GM18867 (cell line): Measurements from ENCODE around the gene NOTO.
A peak's percentile ranks its signal among the peaks of the same experiment; 100 is the strongest.
"Not testable (repeated sequence)": the region's sequence is repeated elsewhere in the genome, so short reads cannot be mapped to it uniquely, and the experiment has no call there.

Experiments used
- ATAC-seq: cut with Tn5 transposase; IDR thresholded peaks from one replicate; pipeline ENCODE4 v1.9.1; 2021; ENCODE audit warnings: mild to moderate bottlenecking, moderate library complexity; ENCODE audit not compliant: unreplicated experiment

Gene NOTO, protein sequence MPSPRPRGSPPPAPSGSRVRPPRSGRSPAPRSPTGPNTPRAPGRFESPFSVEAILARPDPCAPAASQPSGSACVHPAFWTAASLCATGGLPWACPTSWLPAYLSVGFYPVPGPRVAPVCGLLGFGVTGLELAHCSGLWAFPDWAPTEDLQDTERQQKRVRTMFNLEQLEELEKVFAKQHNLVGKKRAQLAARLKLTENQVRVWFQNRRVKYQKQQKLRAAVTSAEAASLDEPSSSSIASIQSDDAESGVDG

DNA sequence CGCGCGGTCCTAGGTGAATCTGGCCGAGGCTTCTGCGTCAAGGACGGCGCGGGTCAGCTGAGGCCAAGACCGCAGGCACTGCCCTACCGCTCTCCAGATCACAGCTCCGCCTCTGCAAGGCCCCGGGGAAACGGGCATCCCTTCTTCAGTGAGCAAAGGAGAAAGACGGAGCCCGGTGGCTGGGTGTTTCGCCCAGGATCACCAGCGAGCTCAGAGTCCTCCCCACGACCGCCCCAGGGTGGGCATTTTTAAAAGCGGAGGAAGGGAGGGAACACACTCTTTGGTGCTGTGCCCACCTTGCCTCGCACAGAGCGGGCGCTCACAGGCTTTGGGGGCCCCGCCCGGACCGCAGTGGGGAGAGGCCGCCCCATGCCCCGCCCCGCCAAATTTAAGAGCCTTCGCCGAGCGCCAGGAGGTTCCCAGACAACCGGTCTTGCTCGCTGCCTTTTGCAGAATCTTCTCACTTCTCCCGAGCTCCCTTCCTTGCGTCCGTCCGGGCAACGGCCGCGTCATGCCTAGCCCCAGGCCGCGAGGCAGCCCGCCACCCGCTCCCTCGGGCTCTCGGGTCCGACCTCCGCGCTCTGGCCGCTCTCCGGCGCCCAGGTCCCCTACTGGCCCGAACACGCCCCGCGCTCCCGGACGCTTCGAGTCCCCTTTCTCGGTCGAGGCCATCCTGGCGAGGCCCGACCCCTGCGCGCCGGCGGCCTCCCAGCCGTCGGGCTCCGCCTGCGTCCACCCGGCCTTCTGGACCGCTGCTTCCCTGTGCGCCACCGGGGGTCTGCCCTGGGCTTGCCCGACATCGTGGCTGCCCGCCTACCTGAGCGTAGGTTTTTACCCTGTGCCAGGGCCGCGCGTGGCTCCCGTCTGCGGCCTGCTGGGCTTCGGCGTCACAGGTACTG is at the start of gene NOTO:
TSS of gene NOTO (plus strand) at position 419 of the 899 bp plus-strand sequence. CDS start at position 512, 93 bp downstream.
- no peak for ATAC-seq

DNA sequence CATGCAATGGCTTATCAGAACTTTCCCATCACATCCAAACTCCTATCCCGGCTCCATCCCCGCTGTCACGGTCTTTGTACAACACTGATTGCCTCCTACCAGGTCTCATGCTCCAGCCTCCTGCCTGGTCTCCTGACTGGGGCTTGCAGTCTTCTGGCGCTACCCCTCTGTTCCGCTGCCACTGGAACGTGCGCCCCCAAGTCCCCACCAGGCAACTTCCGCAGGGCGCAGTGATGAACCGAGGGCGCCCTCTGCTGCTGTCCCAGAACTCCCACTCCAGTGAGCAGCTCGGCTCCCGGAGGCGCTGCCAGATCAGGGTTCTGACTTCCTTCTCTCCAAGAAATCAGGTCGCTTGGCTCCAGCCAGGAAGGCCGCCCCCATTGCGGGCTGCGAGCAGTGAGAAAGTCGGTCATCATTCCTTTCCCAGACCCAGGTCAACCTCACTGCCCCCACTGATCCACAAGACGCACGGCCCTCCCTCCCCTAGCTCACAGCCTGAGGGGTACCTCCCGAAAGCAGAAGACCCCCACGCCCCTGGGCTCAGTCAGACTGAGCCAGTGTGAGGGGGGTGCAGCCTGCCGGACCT is 45.7 kb upstream of the NOTO start:
- ATAC-seq = no peak

DNA sequence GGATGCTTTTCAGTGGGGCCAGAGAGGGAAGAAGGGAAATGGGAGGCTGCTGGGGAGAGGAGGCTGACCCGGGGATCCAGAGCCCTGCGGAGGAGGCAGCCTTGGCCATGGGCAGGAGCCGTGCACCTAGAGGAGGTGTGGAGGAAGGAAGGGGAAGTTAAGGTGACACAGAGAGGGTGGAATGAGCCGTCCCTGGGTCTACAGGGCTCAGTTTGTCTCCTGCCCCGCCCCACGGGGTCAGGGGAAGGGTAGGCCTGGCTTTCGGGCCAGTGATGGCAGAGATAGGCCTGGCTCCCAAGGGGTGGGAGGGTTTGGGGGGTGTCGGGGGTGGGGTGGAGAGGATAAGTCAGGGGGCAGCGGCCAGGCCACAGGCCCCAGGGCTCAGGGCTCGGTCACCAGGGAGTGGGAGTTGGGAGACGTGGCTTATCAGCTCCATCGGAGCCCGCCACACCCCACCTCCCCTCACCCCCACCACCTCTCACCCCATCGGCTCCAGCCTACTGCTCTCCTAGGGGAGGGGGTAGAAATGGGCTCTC is 39.5 kb upstream of the NOTO start:
- no peak for ATAC-seq

DNA sequence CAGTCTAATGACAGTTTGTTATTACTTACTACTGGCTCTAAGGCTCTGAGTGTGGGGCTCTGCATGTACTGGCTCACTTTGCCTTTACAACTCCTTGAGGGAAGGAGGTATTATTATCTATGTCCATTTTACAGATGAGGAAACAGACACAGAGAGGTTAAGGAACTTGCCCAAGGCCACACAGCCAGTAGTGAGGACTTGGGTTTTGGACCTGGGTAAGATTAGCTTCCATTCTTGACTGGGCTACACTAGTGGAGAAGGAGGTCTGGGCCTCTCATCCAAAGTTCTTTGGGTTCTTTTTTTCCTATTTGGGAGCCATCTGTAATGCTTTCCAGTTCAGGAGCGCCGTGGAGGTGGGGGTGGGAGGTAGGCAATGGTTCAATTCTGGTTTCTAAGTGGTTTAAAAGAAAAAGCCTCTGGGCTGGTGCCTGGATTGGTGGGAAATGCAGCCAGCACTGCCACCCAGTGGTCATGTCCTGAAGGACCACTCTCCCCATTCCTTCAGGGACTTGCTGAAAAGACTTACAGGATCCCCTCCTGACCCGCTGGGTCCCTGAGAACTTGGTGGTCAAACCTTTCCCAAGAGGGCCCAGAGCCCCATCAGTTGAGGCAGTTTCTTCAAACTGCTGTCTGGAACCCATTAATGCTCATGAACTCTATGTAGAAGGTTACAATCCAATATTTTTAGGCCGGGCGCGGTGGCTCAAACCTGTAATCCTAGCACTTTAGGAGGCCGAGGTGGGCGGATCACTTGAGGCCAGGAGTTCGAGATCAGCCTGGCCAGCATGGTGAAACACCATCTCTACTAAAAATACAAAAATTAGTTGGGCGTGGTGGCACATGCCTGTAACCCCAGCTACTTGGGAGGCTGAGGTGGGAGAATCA is 38.6 kb upstream of the NOTO start:
- ATAC-seq = peak; percentile 85

DNA sequence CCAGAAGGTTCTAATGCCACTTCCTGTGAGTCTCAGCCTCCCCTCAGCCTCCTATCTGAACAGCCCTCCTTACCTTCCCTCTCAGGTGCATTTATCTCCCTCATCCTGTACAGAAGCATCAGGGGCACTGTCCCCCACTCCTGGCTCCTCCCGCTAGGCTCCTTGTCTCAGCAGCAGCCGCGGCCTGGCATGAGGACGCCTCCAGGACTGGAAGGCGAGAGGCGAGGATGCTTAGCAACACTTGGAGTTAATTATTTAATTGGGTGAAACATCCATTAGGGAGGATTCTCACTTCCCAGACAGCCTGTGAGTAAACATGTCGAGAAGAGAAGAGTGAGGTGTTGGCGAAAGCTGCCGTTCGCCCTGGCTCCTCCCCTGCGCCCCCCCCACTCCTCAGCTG is 36.4 kb upstream of the NOTO start:
- not testable (repeated sequence) for ATAC-seq

DNA sequence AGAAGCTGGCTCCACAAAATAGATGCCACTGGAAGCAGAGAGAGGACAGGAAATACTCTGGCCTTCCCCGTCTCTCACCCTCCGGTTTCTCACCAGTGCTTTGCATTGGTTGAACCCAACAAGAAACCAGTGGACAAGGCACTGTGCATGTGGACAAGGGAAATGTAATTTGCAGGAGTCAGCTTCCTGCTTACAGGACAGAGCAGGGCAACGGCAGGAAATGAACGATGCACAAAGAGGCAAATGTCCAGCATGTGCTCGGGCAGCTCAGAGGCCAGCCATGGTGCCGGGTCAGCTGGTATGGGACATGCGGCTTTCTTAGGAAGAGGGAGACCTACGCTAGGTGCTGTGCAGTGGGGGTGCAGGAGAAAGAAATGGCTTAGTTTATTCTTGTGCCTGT is 35.6 kb upstream of the NOTO start:
- not testable (repeated sequence) for ATAC-seq

DNA sequence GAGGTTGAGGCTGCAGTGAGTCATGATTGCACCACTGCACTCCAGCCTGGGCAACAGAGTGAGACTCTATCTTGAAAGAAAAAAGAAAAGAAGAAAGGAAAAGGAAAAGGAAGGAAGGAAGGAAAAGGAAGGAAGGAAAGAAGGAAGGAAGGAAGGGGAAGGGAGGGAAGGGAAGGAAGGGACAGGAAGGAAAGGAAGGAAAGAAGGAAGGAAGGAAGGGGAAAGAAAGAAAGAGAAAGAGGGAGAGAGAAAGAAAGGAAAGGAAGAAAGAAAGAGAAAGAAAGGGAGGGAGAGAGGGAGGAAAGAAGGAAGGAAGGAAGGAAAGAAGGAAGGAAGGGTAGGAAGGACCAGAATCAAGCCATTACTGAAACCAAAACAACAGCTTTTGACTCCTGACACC is 34.0 kb upstream of the NOTO start:
- not testable (repeated sequence) for ATAC-seq

DNA sequence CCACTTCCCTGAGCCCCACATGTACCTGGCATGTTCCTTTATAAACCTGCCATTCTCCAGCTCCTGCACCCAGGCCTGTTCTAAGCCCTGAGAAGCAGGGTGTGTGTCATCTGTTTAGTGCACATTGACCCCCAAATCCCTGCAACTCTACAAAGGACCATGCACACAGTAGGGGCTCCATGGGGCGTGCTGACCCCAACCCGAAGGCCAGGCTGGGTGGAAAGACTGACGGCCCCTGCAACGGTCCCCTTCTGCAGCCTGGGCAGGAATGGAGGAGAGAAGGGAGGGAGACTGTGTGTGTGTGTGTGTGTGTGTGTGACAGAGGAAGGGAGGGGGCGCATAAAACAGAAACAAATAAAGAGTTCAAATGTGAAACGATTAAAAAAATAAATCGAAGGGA is 32.0 kb upstream of the NOTO start:
- ATAC-seq = not testable (repeated sequence)

DNA sequence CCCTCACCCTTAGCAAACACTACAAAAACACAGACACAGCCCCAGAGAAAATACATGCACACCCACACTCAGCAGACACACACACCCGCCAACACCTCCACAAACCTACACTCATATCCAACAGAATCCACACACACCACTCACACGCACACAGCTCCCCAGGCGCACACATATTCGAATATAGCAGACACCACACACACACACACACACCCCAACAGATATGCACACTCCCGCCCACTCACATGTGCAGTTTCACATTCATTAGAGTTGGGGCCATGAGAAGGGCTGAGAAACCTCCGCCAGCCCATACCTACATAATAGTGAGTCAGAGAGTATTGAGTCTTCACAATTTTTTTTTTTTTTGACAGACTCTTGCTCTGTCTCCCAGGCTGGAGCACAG is 29.4 kb upstream of the NOTO start:
- peak; percentile 52 for ATAC-seq

DNA sequence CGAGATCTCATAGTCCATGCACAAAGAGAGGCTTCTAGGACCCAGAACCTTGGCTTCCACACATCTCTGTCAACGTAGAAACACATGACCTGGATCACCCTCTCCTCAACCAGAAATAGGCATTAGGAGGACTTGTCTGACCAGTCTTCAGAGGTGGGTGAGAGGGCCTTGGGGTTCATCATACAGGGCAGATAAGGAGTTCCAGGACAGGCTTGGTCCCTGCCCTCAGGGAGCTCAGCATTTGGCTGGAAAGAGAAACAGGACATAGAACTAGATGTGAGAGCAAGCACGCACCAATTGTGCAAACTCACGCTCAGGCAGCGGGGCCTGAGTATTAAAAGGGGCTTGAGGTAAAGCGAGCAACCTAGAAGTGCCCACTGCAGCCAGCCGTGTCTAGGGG is 28.6 kb upstream of the NOTO start:
- no peak for ATAC-seq

DNA sequence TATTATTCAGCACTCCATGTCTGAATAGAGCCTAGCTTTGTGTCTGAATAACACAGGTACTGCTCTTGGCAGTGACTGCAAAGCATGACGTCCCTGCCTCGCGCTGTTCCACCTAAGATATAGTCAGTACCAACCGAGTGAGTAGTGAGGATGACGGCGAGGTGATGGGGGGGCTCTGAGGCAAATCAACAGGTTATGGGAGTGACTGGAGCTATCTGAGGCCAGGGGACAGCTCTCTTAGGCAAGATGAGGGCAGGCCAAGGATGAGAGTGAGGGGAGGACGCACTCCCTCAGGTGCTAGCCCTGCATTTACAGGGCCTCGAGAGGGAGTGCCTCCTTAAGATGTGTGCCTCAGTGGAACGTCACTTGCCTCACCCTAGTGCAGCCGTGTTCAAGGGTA is 28.1 kb upstream of the NOTO start:
- no peak for ATAC-seq

DNA sequence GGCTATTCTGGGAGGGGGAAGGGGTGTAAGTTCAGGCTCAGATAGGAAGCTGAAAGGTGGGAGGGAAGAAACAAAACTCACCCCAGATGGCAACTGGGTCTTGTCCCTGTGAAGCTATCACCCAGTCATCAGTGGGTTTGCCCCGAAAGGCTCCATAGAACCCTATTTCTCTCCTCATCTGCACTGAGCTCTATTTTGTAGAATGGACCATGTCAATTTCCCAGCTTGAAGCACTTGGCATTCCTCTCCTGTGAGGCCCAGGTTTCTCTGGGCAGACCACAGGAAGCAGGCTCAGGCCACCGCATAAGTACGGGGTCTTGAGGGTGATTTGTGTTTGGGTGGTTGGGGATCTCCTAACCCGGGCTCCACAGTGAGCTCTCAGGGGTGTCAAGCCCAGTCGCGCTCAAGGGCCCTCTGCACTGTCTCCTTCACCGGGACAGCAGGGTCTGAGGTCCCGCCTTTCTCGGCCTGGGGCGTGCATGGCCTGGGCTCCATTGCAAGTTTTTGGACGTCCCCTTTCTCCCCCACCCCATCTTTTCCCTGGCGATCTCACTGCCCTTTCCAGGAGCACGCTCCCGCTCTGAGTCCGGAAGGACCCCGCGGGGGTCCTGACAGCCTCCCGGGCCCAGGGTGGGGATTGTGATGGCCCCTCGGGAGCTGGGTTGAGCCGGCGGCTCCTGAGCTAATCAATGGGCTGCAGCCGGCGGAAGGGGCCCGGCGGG is 27.3 kb upstream of the NOTO start:
- no peak for ATAC-seq

DNA sequence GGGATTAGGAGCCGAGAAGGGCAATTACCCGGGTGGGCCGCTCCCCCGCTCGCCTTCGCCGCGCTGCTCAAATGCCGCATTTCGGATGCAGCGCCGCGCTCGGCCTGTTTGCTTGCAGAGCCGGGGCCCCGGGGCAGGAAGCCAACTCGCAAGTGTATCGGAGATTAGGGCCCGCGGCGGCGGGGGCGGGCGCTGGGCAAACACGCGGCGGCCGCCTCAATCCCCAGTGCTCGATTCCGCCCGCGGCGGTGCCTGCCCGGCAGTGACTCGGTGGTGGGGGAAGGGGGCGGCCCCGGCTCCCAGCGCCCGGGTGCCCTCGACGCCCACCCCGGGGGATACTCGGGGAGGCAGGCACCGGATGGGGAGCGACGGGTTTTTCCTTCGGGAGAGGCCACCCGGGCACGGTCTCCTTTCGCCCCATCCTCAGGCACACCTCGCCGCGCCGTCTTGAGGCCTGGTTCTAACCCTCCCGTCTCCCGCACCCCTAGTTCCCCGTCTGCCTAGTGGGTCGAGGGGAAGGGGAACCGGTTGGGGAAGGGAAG is 26.6 kb upstream of the NOTO start:
- ATAC-seq = no peak

DNA sequence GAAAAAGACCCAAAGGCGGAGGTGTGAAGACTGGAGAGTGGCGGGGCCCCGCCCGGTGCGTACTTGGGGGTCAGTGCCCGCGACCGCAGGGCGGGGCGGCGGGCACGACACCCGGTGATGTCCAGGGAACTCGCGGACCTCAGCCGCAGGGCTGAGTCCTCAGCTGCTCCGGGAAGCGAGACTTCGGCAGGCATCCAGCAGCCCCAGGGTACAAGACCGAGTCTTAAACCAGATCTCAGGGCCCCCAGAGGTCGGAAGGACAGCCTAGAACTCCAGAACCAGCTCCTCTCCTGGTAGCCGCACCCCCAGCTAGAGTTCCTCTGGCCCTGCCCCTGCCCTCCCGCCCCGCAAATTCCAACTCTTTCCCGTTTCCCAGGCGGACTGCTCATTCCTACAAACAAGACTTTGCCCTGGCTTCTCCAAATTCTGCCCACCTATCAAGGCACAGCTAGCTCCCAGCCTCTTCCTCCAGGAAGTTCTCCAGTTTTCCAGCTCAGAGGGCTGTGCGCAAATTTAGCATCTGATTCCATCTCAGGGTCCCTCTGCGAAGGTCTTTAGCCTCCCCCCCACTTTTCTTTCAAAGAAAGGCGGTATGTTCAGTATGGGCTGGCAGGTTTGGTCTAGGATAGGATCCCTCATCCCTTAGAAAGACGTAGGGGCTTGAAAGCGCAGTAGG is 26.0 kb upstream of the NOTO start:
- ATAC-seq = no peak

DNA sequence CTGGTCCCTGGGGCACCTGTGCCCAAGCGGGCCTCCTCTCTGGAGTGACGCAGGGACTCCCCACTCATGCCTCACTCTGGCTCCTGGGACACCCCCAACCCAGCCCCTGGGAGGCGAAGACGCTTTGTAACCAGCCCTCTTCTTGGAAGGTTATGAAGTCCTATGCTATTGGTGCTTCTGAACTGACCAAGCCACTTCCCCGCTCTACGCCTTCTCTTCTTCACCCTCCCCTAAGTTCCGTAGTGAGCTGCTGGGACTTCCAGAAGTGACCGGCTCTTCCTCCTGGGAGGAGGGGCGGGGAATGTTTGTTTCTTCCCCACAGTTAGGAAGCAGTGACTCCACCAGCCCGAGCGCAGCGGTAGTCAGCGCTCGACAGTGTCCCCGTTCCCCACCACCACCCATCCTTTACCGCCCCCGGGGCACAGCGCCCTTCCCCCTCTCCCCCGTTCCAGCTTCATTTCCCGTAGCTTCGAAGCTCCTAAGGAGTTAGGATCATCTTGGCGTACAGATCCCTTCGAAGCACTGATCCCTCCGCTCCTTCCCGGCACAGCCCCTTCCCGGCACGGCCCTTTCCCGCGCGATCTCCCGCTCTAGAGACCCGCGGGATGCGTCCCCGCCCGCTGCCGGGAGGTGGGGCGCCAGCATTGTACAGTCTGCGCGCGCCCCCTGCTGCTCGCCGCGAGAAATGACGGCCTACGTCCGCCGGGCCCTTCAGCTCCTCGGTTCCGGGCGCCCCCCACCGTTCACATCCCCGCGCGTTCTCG is 25.3 kb upstream of the NOTO start:
- peak; percentile 86 for ATAC-seq

DNA sequence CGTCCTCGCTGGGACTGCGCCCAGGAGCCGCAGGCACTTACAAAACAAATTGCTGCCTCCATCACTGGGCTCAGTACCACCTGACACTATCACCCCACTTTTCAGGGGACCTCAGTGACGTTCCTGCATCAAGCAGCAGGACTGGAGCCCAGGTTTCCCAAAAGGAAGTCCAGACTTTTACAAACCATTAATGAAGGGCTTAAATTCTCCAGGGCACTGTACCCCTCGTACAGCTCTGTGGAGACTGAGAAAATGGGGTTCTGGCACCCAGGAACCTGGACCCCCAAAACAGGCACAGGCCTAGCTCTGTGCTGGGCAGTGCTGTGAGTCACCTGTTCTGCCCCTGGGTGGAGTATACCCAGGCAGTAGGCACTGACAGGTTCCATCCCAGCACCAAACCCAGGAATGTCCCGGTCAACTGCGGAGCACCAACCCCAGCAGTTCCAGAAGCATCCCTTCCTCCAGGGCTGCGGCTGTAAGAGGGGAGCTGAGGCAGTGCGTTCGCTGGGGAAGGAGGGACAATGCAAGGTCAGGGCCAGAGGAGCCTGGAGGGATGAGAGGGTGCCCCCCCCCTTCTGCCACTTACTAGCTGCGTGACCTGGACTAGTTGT is 24.6 kb upstream of the NOTO start:
- ATAC-seq = no peak

DNA sequence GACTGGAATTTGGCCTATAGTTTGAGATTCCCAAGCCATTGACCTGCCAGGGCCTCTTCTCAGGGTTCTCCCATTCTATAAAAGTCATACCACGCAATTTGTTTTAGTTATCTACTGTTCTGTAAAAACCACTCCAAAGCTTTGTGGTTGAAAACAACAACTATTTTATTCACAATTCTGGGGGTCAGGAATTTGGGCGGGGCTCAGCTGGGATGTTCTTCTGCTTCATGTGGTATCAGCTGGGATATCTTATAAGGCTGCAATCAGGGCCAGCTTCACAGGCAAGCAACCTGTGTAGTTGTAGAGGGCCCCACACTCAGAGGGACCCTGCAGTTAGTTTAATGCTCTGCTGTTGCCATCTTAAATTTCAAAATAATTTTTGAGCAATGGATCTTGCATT is 16.4 kb upstream of the NOTO start:
- ATAC-seq = no peak

DNA sequence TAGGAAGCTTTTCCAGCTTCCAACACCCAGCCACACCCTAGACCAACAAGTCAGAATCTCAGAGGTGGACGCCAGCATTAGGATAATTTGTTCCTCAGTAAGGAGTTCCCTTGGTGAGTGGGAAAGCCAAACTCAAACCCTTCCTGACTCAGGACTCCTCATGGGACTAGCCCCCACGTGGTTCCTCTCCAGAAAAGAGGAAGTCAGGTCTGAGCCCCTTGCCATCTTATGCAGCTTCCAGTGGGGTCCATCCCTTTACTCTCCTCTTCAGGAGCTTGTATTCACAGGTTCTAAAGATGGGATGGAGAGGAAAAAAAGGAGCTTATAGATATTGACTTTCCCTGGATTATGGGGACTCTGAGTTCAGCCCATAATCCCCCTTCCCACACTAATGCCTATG is 14.8 kb upstream of the NOTO start:
- no peak for ATAC-seq
